ENCODE measurements around the gene DAZ1.
"Not testable (repeated sequence)": the region's sequence is repeated elsewhere in the genome, so short reads cannot be mapped to it uniquely, and the experiment has no call there.

The DAZ1 gene, protein sequence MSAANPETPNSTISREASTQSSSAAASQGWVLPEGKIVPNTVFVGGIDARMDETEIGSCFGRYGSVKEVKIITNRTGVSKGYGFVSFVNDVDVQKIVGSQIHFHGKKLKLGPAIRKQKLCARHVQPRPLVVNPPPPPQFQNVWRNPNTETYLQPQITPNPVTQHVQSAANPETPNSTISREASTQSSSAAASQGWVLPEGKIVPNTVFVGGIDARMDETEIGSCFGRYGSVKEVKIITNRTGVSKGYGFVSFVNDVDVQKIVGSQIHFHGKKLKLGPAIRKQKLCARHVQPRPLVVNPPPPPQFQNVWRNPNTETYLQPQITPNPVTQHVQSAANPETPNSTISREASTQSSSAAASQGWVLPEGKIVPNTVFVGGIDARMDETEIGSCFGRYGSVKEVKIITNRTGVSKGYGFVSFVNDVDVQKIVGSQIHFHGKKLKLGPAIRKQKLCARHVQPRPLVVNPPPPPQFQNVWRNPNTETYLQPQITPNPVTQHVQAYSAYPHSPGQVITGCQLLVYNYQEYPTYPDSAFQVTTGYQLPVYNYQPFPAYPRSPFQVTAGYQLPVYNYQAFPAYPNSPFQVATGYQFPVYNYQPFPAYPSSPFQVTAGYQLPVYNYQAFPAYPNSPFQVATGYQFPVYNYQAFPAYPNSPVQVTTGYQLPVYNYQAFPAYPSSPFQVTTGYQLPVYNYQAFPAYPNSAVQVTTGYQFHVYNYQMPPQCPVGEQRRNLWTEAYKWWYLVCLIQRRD

DNA sequence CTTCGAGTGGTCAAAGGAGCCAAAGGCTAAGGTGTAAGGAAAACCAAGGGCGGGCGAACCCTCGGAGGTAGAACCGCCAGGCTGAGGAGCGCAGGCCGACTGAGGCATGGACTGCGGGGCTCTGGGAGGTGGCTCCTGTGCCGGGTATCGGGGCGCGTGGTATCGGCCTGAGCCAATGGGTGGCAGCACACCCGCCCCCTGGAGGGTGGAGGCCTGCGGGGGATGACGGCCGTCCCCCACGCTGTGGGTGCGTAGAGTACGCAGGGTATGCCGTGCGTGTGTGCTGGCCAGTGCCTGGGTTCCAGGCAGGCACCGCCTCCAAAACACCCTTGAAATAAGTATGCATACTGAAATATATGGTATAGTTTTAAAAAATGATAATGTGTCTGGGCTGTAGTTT, at the start of gene DAZ1:
DAZ1 (minus strand) TSS at position 101 of the 400 bp plus-strand sequence. CDS start 208 bp downstream, outside the sequence.
- DNase-seq: not testable (repeated sequence)

- DNase-seq: not testable (repeated sequence)
Observed at GRCh38 chrY:23219233-23219632, 20.4 kb upstream of the DAZ1 start, which contains the start of gene DAZ2. Gene DAZ2 (plus strand): TSS chrY:23219533. CDS start chrY:23219741, 208 bp downstream.

GRCh38 chrY:23210681-23211080, 11.9 kb upstream of the DAZ1 start:
- not testable (repeated sequence) for DNase-seq

GRCh38 chrY:23209802-23210495, 11.1 kb upstream of the DAZ1 start:
- not testable (repeated sequence) for DNase-seq

DNA sequence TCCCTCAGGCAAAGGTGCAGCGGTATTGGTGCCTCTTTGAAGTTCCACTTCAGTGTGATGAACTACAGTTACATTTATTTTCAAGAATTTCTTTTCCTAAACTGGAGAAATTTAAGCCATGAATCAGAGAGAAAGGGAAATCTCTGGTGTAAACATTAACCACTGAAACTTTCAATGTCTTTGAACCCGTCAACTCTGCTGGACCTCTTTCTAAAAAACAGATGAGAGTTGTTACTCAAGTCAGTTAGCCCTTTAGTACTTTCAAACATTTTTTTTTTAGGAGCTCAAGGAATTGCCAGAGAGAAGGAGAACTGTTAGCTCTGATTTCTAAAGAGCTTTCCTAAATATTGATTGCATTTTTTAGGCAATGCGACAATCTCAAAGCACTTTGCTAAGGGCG, 8.6 kb upstream of the DAZ1 start:
- DNase-seq: not testable (repeated sequence)
